Breast epithelium (tissue), 3 donors: ENCODE measurements around the gene PEX11G.

Experiments used
- CTCF ChIP-seq, 3 donors: fragments of 450-650 bp; IDR thresholded peaks; one replicate each; pipeline ENCODE4 v1.5.1; 2016 to 2017; ENCODE audit warnings: antibody characterized with exemption in 3 of 3, mild to moderate bottlenecking in 3 of 3, moderate library complexity in 3 of 3
- POLR2A ChIP-seq: fragments of 450-650 bp; IDR thresholded peaks from one replicate; pipeline ENCODE4 v1.6.1; 2016; ENCODE audit warnings: antibody characterized with exemption, mild to moderate bottlenecking, moderate library complexity
- POLR2AphosphoS5 ChIP-seq, 3 donors: sonication (generic); formaldehyde crosslinking; IDR thresholded peaks; one replicate each; pipeline ENCODE4 v1.6.1; 2017; ENCODE audit warnings: antibody characterized with exemption in 3 of 3

GRCh38 chr19:7426986-7427385 is 61.8 kb downstream of the PEX11G start:
- TF ChIP-seq CTCF (IDR thresholded peaks at IDR 0.05), result no peak
- no peak for TF ChIP-seq POLR2A
- TF ChIP-seq POLR2AphosphoS5 (IDR thresholded peaks at IDR 0.05), result no peak
